Ishikawa (cell line): ENCODE measurements around the gene DMC1.

Source experiments
- CEBPB ChIP-seq: IDR thresholded peaks from 2 replicates; pipeline ENCODE4 v1.6.1; 2012
- CREB1 ChIP-seq: IDR thresholded peaks from 2 replicates; pipeline ENCODE4 v1.6.1; 2012; ENCODE audit warnings: low read depth
- EGR1 ChIP-seq: IDR thresholded peaks from 2 replicates; pipeline ENCODE4 v1.6.1; 2012
- EP300 ChIP-seq: IDR thresholded peaks from 2 replicates; pipeline ENCODE4 v1.6.1; 2012; ENCODE audit warnings: borderline replicate concordance
- FOXM1 ChIP-seq: IDR thresholded peaks from 2 replicates; pipeline ENCODE4 v1.6.1; 2012; ENCODE audit warnings: low read depth, borderline replicate concordance
- NFIC ChIP-seq: IDR thresholded peaks from 2 replicates; pipeline ENCODE4 v1.6.1; 2012
- RAD21 ChIP-seq: IDR thresholded peaks from 2 replicates; pipeline ENCODE4 v1.6.1; 2012; ENCODE audit warnings: low read depth
- TAF1 ChIP-seq: IDR thresholded peaks from 2 replicates; pipeline ENCODE4 v1.6.1; 2012; ENCODE audit warnings: low read depth, mild to moderate bottlenecking
- TCF12 ChIP-seq: IDR thresholded peaks from 2 replicates; pipeline ENCODE4 v1.6.1; 2012; ENCODE audit warnings: low read depth
- TEAD4 ChIP-seq: IDR thresholded peaks from 2 replicates; pipeline ENCODE4 v1.6.1; 2012
- YY1 ChIP-seq: IDR thresholded peaks from 2 replicates; pipeline ENCODE4 v1.6.1; 2012; ENCODE audit warnings: low read depth
- ZBTB7A ChIP-seq: IDR thresholded peaks from 2 replicates; pipeline ENCODE4 v1.6.1; 2012; ENCODE audit warnings: low read depth
- TF ChIP-seq, protein P1 (sequence below): IDR thresholded peaks from 2 replicates; pipeline ENCODE4 v1.6.1; 2012
- TF ChIP-seq, protein P2 (sequence below): IDR thresholded peaks from 2 replicates; pipeline ENCODE4 v1.6.1; 2012
- TF ChIP-seq, protein P3 (sequence below): IDR thresholded peaks from 2 replicates; pipeline ENCODE4 v1.6.1; 2012; ENCODE audit warnings: low read depth, mild to moderate bottlenecking

Gene DMC1

DNA sequence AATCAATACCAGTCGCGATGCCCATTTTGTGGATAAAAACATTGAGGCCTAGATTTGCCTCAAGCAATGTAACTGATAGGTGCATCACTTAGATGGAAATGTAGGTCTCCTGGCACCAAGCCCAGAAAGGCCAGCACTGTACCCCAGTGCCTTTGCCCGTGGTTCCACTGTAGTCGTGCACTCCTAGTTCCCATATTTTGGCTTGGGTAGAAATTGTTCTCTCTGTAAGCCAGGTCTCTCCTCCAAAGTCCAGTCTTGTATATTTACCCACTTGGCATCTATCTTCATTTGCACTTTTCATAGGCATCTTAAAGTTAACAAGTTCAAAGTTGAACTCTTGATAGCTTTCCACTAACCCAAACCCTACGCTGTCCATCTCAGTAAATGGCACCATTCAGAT is 41.6 kb upstream of the DMC1 start:
- TF ChIP-seq TCF12 (no peak), TEAD4 (no peak), ZBTB7A (no peak), FOXM1 (no peak)
- TF ChIP-seq, protein P1, sequence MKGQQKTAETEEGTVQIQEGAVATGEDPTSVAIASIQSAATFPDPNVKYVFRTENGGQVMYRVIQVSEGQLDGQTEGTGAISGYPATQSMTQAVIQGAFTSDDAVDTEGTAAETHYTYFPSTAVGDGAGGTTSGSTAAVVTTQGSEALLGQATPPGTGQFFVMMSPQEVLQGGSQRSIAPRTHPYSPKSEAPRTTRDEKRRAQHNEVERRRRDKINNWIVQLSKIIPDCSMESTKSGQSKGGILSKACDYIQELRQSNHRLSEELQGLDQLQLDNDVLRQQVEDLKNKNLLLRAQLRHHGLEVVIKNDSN, result no peak

DNA sequence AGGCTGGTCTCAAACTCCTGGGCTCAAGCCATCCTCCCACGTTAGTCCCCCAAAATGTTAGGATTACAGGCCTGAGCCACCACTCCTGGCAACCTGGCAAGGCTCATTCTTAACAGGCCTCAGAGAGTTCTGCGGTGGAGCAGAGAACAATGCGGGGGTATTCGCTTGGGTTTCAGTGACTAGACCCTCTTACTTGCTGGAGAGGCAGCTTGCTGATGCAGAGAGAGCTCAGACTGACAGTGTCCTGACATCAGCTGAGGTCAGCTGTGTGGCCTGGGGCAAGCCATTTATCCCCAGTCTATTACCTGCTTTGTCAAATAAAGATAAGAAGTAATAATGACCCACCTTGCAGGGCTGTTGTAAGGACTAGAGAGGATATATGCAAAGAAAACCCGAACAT is 40.3 kb upstream of the DMC1 start:
- TF ChIP-seq NFIC (no peak), TCF12 (no peak), FOXM1 (no peak), RAD21 (no peak), ZBTB7A (no peak)
- TF ChIP-seq, protein P2, sequence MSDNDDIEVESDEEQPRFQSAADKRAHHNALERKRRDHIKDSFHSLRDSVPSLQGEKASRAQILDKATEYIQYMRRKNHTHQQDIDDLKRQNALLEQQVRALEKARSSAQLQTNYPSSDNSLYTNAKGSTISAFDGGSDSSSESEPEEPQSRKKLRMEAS, result no peak

DNA sequence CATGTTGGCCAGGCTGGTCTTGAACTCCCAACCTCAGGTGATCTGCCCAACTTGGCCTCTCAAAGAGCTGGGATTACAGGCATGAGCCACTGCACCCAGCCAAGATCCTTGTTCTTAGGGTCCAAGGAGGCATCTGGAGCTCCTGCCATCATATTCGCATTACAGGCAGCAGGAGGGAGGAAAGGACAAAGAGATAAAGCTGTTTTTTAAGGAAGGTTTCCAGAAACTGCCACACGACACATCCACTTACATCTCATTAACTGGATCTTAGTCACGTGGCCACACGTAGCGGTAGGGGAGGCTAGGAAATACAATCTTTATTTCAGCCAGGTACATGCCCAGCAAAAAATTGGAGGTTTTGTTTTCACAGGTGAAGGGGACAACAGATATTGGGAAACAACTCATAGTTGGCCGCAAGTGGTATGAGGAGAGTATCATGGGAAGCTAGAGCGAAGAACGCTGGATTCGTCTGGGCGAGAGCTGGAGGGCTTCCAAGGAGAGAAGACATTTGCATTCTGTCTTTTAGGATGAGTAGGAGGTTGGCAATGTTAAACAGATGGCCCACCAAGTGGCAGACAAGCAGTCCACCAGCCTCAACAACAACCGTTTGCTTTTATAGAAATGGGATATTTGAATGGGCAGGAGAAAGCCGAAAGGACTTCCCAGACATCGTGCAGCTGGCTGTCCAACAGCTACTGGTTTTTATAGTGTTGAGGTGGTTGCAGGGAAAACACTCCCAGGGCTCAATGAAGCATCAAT is 39.2 kb upstream of the DMC1 start:
- TF ChIP-seq NFIC, result no peak
- TF ChIP-seq EP300, result no peak
- TF ChIP-seq, protein P1, result no peak
- no peak for TF ChIP-seq YY1
- no peak for TF ChIP-seq FOXM1
- TF ChIP-seq EGR1, result no peak
- no peak for TF ChIP-seq RAD21
- TF ChIP-seq TCF12, result no peak
- no peak for TF ChIP-seq CREB1
- TF ChIP-seq, protein P2, result no peak
- TF ChIP-seq, protein P3, sequence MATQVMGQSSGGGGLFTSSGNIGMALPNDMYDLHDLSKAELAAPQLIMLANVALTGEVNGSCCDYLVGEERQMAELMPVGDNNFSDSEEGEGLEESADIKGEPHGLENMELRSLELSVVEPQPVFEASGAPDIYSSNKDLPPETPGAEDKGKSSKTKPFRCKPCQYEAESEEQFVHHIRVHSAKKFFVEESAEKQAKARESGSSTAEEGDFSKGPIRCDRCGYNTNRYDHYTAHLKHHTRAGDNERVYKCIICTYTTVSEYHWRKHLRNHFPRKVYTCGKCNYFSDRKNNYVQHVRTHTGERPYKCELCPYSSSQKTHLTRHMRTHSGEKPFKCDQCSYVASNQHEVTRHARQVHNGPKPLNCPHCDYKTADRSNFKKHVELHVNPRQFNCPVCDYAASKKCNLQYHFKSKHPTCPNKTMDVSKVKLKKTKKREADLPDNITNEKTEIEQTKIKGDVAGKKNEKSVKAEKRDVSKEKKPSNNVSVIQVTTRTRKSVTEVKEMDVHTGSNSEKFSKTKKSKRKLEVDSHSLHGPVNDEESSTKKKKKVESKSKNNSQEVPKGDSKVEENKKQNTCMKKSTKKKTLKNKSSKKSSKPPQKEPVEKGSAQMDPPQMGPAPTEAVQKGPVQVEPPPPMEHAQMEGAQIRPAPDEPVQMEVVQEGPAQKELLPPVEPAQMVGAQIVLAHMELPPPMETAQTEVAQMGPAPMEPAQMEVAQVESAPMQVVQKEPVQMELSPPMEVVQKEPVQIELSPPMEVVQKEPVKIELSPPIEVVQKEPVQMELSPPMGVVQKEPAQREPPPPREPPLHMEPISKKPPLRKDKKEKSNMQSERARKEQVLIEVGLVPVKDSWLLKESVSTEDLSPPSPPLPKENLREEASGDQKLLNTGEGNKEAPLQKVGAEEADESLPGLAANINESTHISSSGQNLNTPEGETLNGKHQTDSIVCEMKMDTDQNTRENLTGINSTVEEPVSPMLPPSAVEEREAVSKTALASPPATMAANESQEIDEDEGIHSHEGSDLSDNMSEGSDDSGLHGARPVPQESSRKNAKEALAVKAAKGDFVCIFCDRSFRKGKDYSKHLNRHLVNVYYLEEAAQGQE, result no peak
- TF ChIP-seq CEBPB, result no peak
- no peak for TF ChIP-seq ZBTB7A
- no peak for TF ChIP-seq TEAD4
- TF ChIP-seq TAF1, result no peak

DNA sequence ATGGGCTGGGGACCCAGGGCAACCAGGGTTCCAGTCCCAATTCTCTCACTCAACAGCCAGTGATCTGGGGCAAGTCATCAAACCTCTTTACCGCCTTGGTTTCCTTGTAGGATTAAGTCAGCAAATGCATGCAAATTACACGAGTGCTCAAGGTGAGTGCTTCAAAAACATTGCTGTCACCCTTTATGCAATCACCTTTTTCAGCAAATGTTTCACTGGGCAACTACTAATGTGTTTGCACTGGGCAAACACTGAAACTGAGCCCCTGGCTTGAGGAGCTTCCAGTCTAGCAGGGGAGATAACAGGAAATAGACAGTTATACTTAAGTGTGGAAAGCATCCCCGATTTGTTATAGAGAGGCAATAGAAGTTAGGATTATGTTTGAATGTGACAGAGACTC is 37.7 kb upstream of the DMC1 start:
- TF ChIP-seq TAF1, result no peak
- TF ChIP-seq ZBTB7A, result no peak
- TF ChIP-seq, protein P1, result no peak
- no peak for TF ChIP-seq CEBPB

DNA sequence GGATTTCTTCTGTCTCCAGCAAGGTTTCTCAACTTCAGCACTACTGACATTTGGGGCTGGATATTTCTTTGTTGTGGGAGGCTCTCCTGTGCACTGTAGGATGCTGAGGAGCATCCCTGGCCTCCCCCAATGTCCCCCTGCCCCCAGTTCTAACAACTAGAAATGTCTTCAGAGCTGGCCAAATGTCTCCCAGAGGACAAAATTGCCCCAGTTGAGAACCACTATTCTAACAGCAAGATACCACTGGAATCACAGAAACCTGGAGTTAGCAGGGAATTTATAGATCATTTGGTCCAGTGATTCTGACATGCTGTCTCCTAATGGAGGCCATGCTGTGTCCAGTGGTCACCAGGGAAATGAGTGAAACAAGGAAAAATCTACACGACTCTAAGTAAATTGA is 32.2 kb upstream of the DMC1 start:
- TF ChIP-seq, protein P1, result no peak
- TF ChIP-seq EP300, result no peak
- TF ChIP-seq, protein P2, result no peak
- TF ChIP-seq EGR1, result no peak
- no peak for TF ChIP-seq FOXM1
- TF ChIP-seq YY1, result no peak
- TF ChIP-seq, protein P3, result no peak
